HCT116 (cell line): ENCODE measurements around the gene SON. TPM values are rescaled to one million over a fixed set of nuclear protein-coding genes. Genes with fewer than 3 reads are reported as not detected.

Source experiments
- ATAC-seq: fragments of 200-7000 bp; cut with Tn5 transposase; 2 replicates; pipeline ENCODE4 v1.9.1; 2020; ENCODE audit warnings: mild to moderate bottlenecking, moderate library complexity
- BruUV-seq: library from RNA; stranded (reverse); fragments of 400-500 nt; replicated peaks from 2 replicates; lab custom pipeline; 2021; lab: Mats Ljungman, UMichigan
- CTCF ChIA-PET: fragments of 300-600 bp; sonication (Branson Sonifier 250); formaldehyde crosslinking; loops from one replicate; lab custom pipeline; 2021; ENCODE audit warnings: antibody characterized with exemption; lab: Charles Lee
- POLR2A ChIA-PET: fragments of 300-600, 350-600 bp; sonication (Branson Sonifier 250); formaldehyde crosslinking; loops from one replicate; lab custom pipeline; 2021; ENCODE audit warnings: antibody characterized with exemption; lab: Charles Lee
- RAD21 ChIA-PET, 2 experiments: fragments of 300-600 bp; sonication (Branson Sonifier 250); formaldehyde crosslinking; loops; one replicate each; lab custom pipeline; 2023; ENCODE audit warnings: low total read pairs in 2 of 2; ENCODE audit not compliant: uncharacterized antibody in 2 of 2, unreplicated experiment in 2 of 2, low non-redundant PET in 1 of 2; lab: Charles Lee
- DNase-seq: peaks from one replicate; pipeline ENCODE4 v3.0.0-alpha.2; 2010; ENCODE audit warnings: low read depth, low spot score
- H2AFZ ChIP-seq: fragments of 200-600 bp; shearing (Covaris generic), sonication (generic); 2 replicates; pipeline ENCODE4 v1.6.1; 2017; ENCODE audit warnings: low read depth, mixed run types, mixed read lengths, antibody characterized with exemption, low read length; ENCODE audit not compliant: poor library complexity, severe bottlenecking
- H3K27ac ChIP-seq: 2 replicates; pipeline ENCODE4 v1.5.1; 2012; ENCODE audit warnings: low read depth, low read length
- H3K27me3 ChIP-seq: fragments of 200-600 bp; sonication (generic); 2 replicates; pipeline ENCODE4 v1.6.1; 2016; ENCODE audit warnings: mixed run types, low read length, mixed read lengths; ENCODE audit not compliant: insufficient read depth
- H3K36me3 ChIP-seq, 2 experiments: fragments of 200-500 bp in 1 of 2; fragments of 200-600 bp in 1 of 2; sonication (Bioruptor generic) in 1 of 2; sonication (generic) in 1 of 2; 2 replicates each; pipeline versions ENCODE4 v1.5.1 to v1.6.1; 2014 to 2016; ENCODE audit warnings: low read length in 2 of 2, inconsistent platforms in 1 of 2, mixed read lengths in 1 of 2, mixed run types in 1 of 2; ENCODE audit not compliant: insufficient read depth in 2 of 2, control insufficient read depth in 1 of 2
- H3K4me1 ChIP-seq, 2 experiments: fragments of 200-600 bp in 1 of 2; sonication (generic) in 1 of 2; 2 replicates each; pipeline versions ENCODE4 v1.5.1 to v1.6.1; 2012 to 2017; ENCODE audit warnings: low read length in 2 of 2, inconsistent platforms in 1 of 2, mild to moderate bottlenecking in 1 of 2, mixed read lengths in 1 of 2, mixed run types in 1 of 2, moderate library complexity in 1 of 2; ENCODE audit not compliant: insufficient read depth in 2 of 2, control insufficient read depth in 1 of 2
- H3K4me2 ChIP-seq: fragments of 200-600 bp; sonication (generic); 2 replicates; pipeline ENCODE4 v1.6.1; 2017; ENCODE audit warnings: mixed run types, low read length, mixed read lengths
- H3K4me3 ChIP-seq, 2 experiments: fragments of 200-600 bp in 1 of 2; sonication (generic) in 1 of 2; replicated peaks in 1 of 2; 2 replicates each; pipeline ENCODE4 v1.5.1; 2011 to 2016; ENCODE audit warnings: low read length in 2 of 2, control low read depth in 1 of 2, low read depth in 1 of 2, mild to moderate bottlenecking in 1 of 2, mixed read lengths in 1 of 2, mixed run types in 1 of 2
- H3K79me2 ChIP-seq: fragments of 200-600 bp; sonication (generic); 2 replicates; pipeline ENCODE4 v1.6.1; 2017; ENCODE audit warnings: mild to moderate bottlenecking, mixed run types, low read length, moderate library complexity, mixed read lengths; ENCODE audit not compliant: insufficient read depth
- H3K9ac ChIP-seq: fragments of 200-600 bp; sonication (generic); 2 replicates; pipeline ENCODE4 v1.6.1; 2016; ENCODE audit warnings: low read length, mixed read lengths
- H3K9me2 ChIP-seq: fragments of 200-600 bp; sonication (generic), shearing (Covaris generic); 2 replicates; pipeline ENCODE4 v1.6.1; 2017; ENCODE audit warnings: mixed run types, mild to moderate bottlenecking, moderate library complexity; ENCODE audit not compliant: insufficient read depth
- H3K9me3 ChIP-seq, 2 experiments: fragments of 200-500 bp in 1 of 2; fragments of 200-600 bp in 1 of 2; sonication (Bioruptor generic) in 1 of 2; sonication (generic) in 1 of 2; 2 replicates each; pipeline ENCODE4 v1.6.1; 2014 to 2017; ENCODE audit warnings: low read length in 2 of 2, mixed read lengths in 2 of 2, inconsistent platforms in 1 of 2, low read depth in 1 of 2, mild to moderate bottlenecking in 1 of 2, mixed run types in 1 of 2, moderate library complexity in 1 of 2; ENCODE audit not compliant: control insufficient read depth in 1 of 2, insufficient read depth in 1 of 2
- H4K20me1 ChIP-seq: fragments of 200-600 bp; sonication (generic), shearing (Covaris generic); 2 replicates; pipeline ENCODE4 v1.6.1; 2017; ENCODE audit warnings: mixed run types, mild to moderate bottlenecking, moderate library complexity; ENCODE audit not compliant: insufficient read depth
- CBX3 ChIP-seq: IDR thresholded peaks from 2 replicates; pipeline ENCODE4 v1.6.1; 2012; ENCODE audit warnings: low read depth
- CEBPB ChIP-seq: IDR thresholded peaks from 2 replicates; pipeline ENCODE4 v1.6.1; 2012; ENCODE audit warnings: low read depth
- EGR1 ChIP-seq: IDR thresholded peaks from 2 replicates; pipeline ENCODE4 v1.6.1; 2012; ENCODE audit warnings: low read depth
- FOSL1 ChIP-seq: IDR thresholded peaks from 2 replicates; pipeline ENCODE4 v1.6.1; 2012; ENCODE audit warnings: low read depth
- RAD21 ChIP-seq: IDR thresholded peaks from 2 replicates; pipeline ENCODE4 v1.6.1; 2012; ENCODE audit warnings: low read depth, mild to moderate bottlenecking
- SIN3A ChIP-seq: IDR thresholded peaks from 2 replicates; pipeline ENCODE4 v1.6.1; 2012; ENCODE audit warnings: low read depth
- TCF7L2 ChIP-seq: IDR thresholded peaks from 2 replicates; pipeline ENCODE4 v1.7.0; 2011; ENCODE audit warnings: borderline replicate concordance, inconsistent platforms; ENCODE audit not compliant: insufficient read depth, insufficient read length; ENCODE audit errors: extremely low read depth
- YY1 ChIP-seq: IDR thresholded peaks from 2 replicates; pipeline ENCODE4 v1.6.1; 2011; ENCODE audit warnings: low read length, low read depth, moderate library complexity, mild to moderate bottlenecking; ENCODE audit not compliant: insufficient replicate concordance; ENCODE audit errors: extremely low read depth
- ZFX ChIP-seq: fragments of 450-650 bp; IDR thresholded peaks from 2 replicates; pipeline ENCODE4 v1.6.1; 2017
- intact Hi-C: fragments of 100-400 bp; cut with micrococcal nuclease; formaldehyde crosslinking; loops from 2 replicates; pipeline ENCODE4 v1.10.0; 2022
- total RNA-seq: library from RNA; stranded (reverse); gene quantifications from one replicate; pipeline ENCODE4 v1.2.1, GENCODE V29; 2021; ENCODE audit not compliant: unreplicated experiment
- TF ChIP-seq, protein P1 (sequence below): IDR thresholded peaks from 2 replicates; pipeline ENCODE4 v1.6.1; 2012
- TF ChIP-seq, protein P2 (sequence below), 3 experiments: fragments of 200-600 bp in 1 of 3; sonication (generic) in 1 of 3; IDR thresholded peaks in 2 of 3; conservative IDR thresholded peaks in 1 of 3; 2 replicates each; pipeline ENCODE4 v1.5.1; 2012 to 2017; ENCODE audit warnings: low read depth in 2 of 3, low read length in 2 of 3, antibody characterized with exemption in 1 of 3, borderline replicate concordance in 1 of 3, control low read depth in 1 of 3, mild to moderate bottlenecking in 1 of 3, mixed read lengths in 1 of 3, mixed run types in 1 of 3, moderate library complexity in 1 of 3; ENCODE audit not compliant: insufficient read depth in 1 of 3

Gene SON
- total RNA-seq, 1 experiment from 2014 or later, result 195 TPM

DNA sequence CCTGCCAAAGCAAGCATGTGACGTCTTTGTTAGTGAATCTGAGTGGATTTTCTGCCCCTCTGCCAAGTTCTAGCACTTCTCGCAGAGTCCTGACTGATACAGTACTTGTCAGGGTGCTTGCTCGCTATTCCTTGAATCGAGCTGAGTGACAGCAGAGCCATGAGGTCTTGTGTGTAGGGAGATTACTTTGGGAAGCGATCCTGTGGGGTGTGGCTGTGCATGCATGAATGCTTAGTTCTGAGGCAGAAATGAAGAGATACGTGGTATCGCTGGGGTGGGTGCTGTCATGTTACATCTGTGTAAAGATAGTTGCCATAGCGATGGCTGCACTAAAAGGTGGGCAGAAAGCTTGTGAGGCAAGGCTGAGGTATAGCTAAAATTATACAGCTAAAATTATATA is 32.0 kb upstream of the SON start:
- TF ChIP-seq YY1, result no peak
- Histone ChIP-seq H3K4me3 (no peak overlapping the region), H3K27me3 (no peaks in the 10 kb centered on the region), H3K4me2 (no peak overlapping the region), H3K4me1 (no peaks in the 10 kb centered on the region), H3K36me3 (peaks cover 43 to 45% of the 10 kb centered on the region in 2 experiments), H3K9ac (no peak overlapping the region), H4K20me1 (no peaks in the 10 kb centered on the region), H3K9me3 (no peaks in the 10 kb centered on the region), H2AFZ (no peak overlapping the region), H3K27ac (no peak overlapping the region), H3K9me2 (no peaks in the 10 kb centered on the region), H3K79me2 (no peaks in the 10 kb centered on the region)
- no TSS peak for BruUV-seq
- ChIA-PET CTCF (no interaction called here), RAD21 (interaction anchor here in 1 of 2 experiments (0.6 kb wide), 1 partner anchor 463 kb away, joined by 7 read pairs; no protein-coding TSS in a partner anchor), POLR2A (no interaction called here)
- DNase-seq, result no peak
- ATAC-seq, result no peak
- intact Hi-C loops, result no loop called here

DNA sequence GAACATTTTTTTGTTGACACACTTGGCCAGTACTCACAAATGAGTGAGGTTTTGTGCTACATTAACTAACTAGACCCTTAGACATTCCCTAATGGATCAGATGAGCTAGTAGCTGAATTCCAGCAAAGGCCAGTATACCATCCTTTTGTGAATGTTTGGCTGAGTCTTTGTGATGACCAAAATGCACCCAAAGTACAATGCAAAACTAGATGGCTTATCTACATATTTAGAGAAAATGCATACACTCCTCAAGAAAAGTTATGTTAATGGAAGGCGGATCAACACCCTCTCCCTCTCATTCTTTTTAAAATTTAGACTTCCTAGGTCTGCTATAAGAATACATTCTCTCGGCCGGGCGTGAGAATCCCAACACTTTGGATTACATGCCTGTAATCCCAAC is 31.2 kb upstream of the SON start:
- Histone ChIP-seq H3K27ac (no peak overlapping the region), H2AFZ (no peak overlapping the region), H3K9me2 (no peaks in the 10 kb centered on the region), H3K4me3 (no peak overlapping the region), H3K4me1 (no peaks in the 10 kb centered on the region), H3K9ac (no peak overlapping the region), H3K4me2 (no peak overlapping the region), H4K20me1 (no peaks in the 10 kb centered on the region), H3K9me3 (no peaks in the 10 kb centered on the region), H3K36me3 (peaks cover 47 to 50% of the 10 kb centered on the region in 2 experiments), H3K27me3 (no peaks in the 10 kb centered on the region), H3K79me2 (no peaks in the 10 kb centered on the region)
- intact Hi-C loops, result no loop called here
- POLR2A ChIA-PET, result no interaction called here
- CTCF ChIA-PET, result no interaction called here
- DNase-seq, result no peak
- BruUV-seq, result no TSS peak
- no peak for ATAC-seq
- RAD21 ChIA-PET, result interaction anchor here in 1 of 2 experiments (0.6 kb wide), 1 partner anchor 462 kb away, joined by 7 read pairs; no protein-coding TSS in a partner anchor
- no peak for TF ChIP-seq EGR1
- no peak for TF ChIP-seq FOSL1
- TF ChIP-seq ZFX, result no peak
- no peak for TF ChIP-seq CBX3
- no peak for TF ChIP-seq TCF7L2
- TF ChIP-seq, protein P1, sequence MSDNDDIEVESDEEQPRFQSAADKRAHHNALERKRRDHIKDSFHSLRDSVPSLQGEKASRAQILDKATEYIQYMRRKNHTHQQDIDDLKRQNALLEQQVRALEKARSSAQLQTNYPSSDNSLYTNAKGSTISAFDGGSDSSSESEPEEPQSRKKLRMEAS, result no peak
- no peak for TF ChIP-seq SIN3A
- no peak for TF ChIP-seq RAD21
- TF ChIP-seq, protein P2, sequence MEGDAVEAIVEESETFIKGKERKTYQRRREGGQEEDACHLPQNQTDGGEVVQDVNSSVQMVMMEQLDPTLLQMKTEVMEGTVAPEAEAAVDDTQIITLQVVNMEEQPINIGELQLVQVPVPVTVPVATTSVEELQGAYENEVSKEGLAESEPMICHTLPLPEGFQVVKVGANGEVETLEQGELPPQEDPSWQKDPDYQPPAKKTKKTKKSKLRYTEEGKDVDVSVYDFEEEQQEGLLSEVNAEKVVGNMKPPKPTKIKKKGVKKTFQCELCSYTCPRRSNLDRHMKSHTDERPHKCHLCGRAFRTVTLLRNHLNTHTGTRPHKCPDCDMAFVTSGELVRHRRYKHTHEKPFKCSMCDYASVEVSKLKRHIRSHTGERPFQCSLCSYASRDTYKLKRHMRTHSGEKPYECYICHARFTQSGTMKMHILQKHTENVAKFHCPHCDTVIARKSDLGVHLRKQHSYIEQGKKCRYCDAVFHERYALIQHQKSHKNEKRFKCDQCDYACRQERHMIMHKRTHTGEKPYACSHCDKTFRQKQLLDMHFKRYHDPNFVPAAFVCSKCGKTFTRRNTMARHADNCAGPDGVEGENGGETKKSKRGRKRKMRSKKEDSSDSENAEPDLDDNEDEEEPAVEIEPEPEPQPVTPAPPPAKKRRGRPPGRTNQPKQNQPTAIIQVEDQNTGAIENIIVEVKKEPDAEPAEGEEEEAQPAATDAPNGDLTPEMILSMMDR (IDR thresholded peaks at IDR 0.05 in 2 of 3, conservative IDR thresholded peaks at IDR 0.05 in 1 of 3; ENCODE audit: borderline replicate concordance in 1 of 3, insufficient read depth in 1 of 3, low read depth in 2 of 3, low read length in 2 of 3), result no peak
- no peak for TF ChIP-seq CEBPB
